Measurements from ENCODE around the gene GRIK4. TPM values are rescaled to one million over a fixed set of nuclear protein-coding genes. Genes with fewer than 3 reads are reported as not detected.
"Not testable (repeated sequence)": the region's sequence is repeated elsewhere in the genome, so short reads cannot be mapped to it uniquely, and the experiment has no call there.

Gene GRIK4
- total RNA-seq, 6 experiments from 2014 or later, result 0.07 to 0.11 TPM; not detected in 4

DNA sequence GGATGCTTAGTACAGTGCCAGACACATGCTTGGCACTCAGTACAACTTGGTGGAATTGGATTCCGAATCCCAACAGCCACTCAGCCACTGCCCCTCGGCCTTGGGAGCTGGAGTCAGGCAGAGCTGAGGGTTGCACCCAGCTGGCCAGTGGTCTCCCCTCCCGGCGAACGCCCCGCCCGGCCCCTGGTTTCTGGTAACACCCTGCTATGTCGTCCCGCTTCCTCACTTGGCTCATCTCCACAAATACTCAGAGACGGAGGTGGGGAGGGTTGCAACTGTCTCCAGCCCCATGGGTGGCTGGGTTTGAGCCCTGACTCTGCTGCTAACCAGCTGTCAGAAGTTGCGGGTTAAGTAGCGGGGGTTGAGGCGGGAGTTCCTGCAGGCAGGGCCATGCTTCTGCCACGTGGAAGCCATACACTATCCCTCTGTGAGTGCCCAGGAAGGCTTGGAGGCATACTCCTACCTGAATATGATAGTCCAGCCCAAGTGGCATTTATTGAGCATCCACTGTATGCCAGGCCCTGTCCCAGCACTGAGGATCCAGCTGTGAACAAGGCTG is 67.1 kb downstream of the GRIK4 start:
- no peak for TF ChIP-seq POLR2A (IDR thresholded peaks at IDR 0.05)
- TF ChIP-seq, protein P1, sequence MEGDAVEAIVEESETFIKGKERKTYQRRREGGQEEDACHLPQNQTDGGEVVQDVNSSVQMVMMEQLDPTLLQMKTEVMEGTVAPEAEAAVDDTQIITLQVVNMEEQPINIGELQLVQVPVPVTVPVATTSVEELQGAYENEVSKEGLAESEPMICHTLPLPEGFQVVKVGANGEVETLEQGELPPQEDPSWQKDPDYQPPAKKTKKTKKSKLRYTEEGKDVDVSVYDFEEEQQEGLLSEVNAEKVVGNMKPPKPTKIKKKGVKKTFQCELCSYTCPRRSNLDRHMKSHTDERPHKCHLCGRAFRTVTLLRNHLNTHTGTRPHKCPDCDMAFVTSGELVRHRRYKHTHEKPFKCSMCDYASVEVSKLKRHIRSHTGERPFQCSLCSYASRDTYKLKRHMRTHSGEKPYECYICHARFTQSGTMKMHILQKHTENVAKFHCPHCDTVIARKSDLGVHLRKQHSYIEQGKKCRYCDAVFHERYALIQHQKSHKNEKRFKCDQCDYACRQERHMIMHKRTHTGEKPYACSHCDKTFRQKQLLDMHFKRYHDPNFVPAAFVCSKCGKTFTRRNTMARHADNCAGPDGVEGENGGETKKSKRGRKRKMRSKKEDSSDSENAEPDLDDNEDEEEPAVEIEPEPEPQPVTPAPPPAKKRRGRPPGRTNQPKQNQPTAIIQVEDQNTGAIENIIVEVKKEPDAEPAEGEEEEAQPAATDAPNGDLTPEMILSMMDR (IDR thresholded peaks at IDR 0.05), result no peak
- Histone ChIP-seq H3K36me3 (no peaks in the 10 kb centered on the region), H3K27me3 (peaks cover 0 to 3% of the 10 kb centered on the region in 2 donors), H3K9me3 (no peaks in the 10 kb centered on the region), H3K4me1 (no peaks in the 10 kb centered on the region), H3K4me3 (no peak overlapping the region), H3K27ac (no peak overlapping the region)
- WGBS (ENCODE audit: insufficient coverage, low coverage, low lambda C conversion rate, missing lambda C conversion rate), result 64% methylated on average over 5 of the region's 14 CpGs
- DNase-seq (no peak), ATAC-seq (peak in 1 of 4 donors; percentile 22)
- intact Hi-C loops (cut with DNase I), result no loop called here

DNA sequence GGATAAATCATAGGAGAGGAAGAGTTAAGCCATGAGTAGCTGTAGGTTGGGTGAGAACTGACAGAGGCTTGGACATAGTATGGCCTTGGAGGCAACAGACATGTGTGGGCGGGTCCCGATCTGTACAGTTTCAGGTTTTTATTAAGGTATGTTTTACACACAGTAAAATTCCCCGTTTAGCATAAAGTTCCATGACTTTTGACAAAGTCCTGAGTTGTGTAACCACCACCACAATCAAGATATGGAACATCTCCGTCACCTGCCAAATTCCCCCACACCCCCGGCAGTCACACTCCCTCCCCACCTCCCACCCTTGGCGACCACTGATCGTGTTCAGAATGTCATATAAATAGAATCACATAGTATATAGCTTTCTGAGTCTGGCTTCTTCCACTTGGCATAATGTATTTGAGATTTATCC is 68.1 kb downstream of the GRIK4 start:
- DNase-seq (no peak), ATAC-seq (no peak)
- WGBS (ENCODE audit: insufficient coverage, low coverage, low lambda C conversion rate, missing lambda C conversion rate), result 55% methylated on average over 6 of the region's 7 CpGs
- no peak overlapping the region for H3K27ac ChIP-seq
- H3K27me3 ChIP-seq, result peaks cover 0 to 3% of the 10 kb centered on the region in 2 donors
- intact Hi-C loops (cut with DNase I), result no loop called here
- no peaks in the 10 kb centered on the region for H3K4me1 ChIP-seq
- no peaks in the 10 kb centered on the region for H3K9me3 ChIP-seq
- TF ChIP-seq POLR2A (IDR thresholded peaks at IDR 0.05), result no peak
- TF ChIP-seq, protein P1 (IDR thresholded peaks at IDR 0.05), result no peak
- H3K36me3 ChIP-seq, result no peaks in the 10 kb centered on the region
- no peak overlapping the region for H3K4me3 ChIP-seq

DNA sequence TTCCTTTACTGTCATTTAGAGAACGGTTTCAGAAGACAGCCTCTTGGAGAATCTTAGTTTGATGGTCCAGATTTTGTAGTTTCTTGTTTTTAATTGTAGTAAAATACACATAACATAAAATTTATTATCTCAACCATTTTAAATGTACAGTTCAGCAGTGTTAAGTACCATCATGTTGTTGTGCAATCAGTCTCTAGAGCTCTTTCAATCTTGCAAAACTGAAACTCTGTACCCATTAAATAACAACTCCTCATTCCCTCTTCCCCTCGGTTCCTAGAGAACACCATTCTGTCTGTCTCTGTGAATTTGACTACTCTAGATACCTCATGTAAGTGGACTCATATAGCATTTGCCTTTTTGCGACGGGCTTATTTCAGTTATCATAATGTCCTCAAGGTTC is 69.8 kb downstream of the GRIK4 start:
- DNase-seq (no peak), ATAC-seq (no peak)
- no peak overlapping the region for H3K27ac ChIP-seq
- WGBS (ENCODE audit: insufficient coverage, low coverage, low lambda C conversion rate, missing lambda C conversion rate), result 46% methylated on average over 4 of the region's 4 CpGs
- no peaks in the 10 kb centered on the region for H3K36me3 ChIP-seq
- H3K4me1 ChIP-seq, result no peaks in the 10 kb centered on the region
- intact Hi-C loops (cut with DNase I), result no loop called here
- TF ChIP-seq POLR2A (IDR thresholded peaks at IDR 0.05), result no peak
- TF ChIP-seq, protein P1 (IDR thresholded peaks at IDR 0.05), result no peak
- no peak overlapping the region for H3K4me3 ChIP-seq
- H3K9me3 ChIP-seq, result no peaks in the 10 kb centered on the region
- peaks cover 0 to 3% of the 10 kb centered on the region in 2 donors for H3K27me3 ChIP-seq

DNA sequence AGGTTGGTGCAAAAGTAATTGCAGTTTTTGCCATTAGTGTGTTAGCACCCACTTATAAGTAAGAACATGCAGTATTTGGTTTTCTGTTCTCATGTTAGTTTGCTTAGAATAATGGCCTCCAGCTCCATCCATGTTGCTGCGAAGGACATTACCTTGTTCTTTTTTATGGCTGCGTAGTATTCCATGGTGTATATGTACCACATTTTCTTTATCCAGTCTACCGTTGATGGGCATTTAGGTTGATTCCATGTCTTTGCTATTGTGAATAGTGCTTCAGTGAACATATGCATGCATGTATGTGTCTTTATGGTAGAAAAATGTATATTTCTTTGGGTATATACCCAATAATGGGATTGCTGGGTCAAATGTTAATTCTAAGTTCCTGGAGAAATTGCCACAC is 71.0 kb downstream of the GRIK4 start:
- intact Hi-C loops (cut with DNase I), result not testable (repeated sequence)

DNA sequence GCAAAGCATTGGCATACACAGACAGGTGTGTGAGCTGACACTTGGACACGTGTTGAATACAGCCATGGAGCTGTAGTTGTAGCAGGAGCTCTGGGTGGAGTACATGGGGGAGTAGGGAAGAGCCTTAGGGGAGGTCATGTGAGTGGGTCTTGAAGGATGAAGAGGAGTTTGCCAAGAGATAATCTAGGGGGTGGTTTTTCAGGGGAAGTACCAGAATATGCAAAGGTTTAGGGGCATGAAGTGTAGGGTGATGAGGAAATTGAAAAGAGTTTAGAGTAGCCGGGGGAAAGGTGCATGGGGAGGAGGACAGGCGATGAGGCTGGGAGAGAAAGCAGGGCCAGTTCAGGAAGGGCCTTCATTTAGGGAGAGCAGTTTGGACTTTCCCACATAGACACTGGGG is 74.5 kb downstream of the GRIK4 start:
- ATAC-seq, result no peak
- DNase-seq, result no peak
- 50% methylated on average over 3 of the region's 3 CpGs for WGBS (ENCODE audit: insufficient coverage, low coverage, low lambda C conversion rate, missing lambda C conversion rate)
- TF ChIP-seq POLR2A (IDR thresholded peaks at IDR 0.05), result no peak
- TF ChIP-seq, protein P1 (IDR thresholded peaks at IDR 0.05), result no peak
- Histone ChIP-seq H3K4me1 (no peaks in the 10 kb centered on the region), H3K4me3 (no peak overlapping the region), H3K27ac (no peak overlapping the region), H3K27me3 (peaks cover 0 to 2% of the 10 kb centered on the region in 2 donors), H3K9me3 (no peaks in the 10 kb centered on the region), H3K36me3 (no peaks in the 10 kb centered on the region)
- intact Hi-C loops (cut with DNase I), result no loop called here

More for the DNA sequence above, 71.0 kb downstream of the GRIK4 start:
- not testable (repeated sequence) for H3K4me1 ChIP-seq, H3K27ac ChIP-seq, H3K9me3 ChIP-seq, H3K4me3 ChIP-seq, H3K36me3 ChIP-seq, H3K27me3 ChIP-seq, ATAC-seq, DNase-seq
- 88% methylated on average over 3 of the region's 3 CpGs for WGBS (ENCODE audit: insufficient coverage, low coverage, low lambda C conversion rate, missing lambda C conversion rate)
